GM21423 (cell line): ENCODE data around the gene FBXL16.
"Not testable (repeated sequence)": the region's sequence is repeated elsewhere in the genome, so short reads cannot be mapped to it uniquely, and the experiment has no call there.

Experiments
- ATAC-seq: cut with Tn5 transposase; IDR thresholded peaks from one replicate; pipeline ENCODE4 v1.9.1; 2021; ENCODE audit warnings: mild to moderate bottlenecking, moderate library complexity; ENCODE audit not compliant: unreplicated experiment

FBXL16 gene

GRCh38 chr16:723695-724094 lies 18.1 kb upstream of the FBXL16 start:
- ATAC-seq: no peak

DNA sequence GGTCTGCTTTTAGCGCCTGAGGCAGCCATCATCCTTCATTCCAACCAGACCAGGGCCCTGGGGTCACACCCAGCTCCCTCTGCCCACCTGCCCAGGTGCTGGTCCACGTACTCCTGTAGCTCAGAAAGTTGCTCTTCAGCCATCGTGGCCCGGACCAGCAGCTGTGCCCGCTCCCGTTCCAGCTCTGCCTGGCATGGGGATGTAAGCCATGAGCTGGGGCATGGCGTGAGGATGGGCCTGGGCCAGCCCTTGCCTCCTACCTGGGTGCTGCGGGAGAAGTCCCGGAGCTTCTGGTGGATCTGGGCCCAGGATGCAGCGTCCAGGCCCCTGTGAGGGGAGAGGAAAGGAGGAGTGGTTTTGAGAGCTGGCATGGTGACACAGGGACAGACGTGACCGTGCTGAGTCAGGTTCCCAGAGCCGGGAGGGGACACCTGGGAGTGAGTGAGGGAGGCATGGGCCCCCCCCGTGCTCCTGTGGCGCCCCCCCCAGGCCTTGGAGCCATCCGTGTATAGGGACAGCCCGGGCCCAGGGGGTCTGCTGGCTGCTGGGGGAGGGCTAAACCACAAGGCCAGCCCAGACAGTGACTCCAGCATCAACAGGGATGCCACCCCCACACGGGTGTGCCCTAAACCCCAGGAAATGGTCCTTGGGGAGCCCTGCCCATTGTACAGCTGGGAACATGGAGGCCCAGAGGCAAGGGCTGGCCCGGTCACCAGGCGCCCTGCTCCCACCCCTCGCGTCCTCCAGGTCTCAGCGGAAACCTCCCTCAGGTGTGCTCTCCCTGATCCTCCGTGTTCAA lies 17.4 kb upstream of the FBXL16 start:
- ATAC-seq: no peak

DNA sequence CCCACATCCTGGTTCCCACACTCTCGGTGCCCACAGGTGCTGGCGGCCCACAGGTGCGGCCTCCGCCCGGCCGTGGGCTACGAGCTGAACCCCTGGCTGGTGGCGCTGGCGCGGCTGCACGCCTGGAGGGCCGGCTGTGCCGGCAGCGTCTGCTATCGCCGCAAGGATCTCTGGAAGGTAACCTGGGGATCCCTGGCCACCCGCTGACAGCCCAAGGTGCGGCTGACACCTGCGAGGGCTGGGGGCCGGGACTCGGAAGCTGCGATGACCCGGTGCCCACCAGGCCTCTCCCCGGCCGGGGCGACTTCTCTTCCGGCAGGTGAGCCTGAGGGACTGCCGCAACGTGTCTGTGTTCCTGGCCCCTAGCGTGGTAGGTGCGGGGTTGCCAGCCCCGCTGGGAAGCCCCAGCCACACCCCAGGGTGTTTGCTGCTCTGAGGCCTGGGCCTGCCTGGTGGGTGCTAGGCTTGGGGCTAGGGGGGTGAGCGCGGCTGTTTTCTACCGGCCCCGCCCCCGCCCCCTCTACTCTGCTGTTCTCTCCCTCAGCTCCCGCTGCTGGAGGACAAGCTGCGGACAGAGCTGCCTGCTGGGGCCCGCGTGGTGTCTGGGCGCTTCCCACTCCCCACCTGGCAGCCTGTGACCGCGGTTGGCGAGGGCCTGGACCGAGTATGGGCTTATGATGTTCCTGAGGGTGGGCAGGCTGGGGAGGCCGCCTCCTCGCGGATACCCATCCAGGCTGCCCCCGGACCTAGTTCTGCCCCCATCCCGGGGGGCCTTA lies 16.4 kb upstream of the FBXL16 start:
- ATAC-seq: no peak

- peak; percentile 67 for ATAC-seq
Observed at GRCh38 chr16:720990-721764, 15.6 kb upstream of the FBXL16 start, which contains the start of gene ANTKMT. TSS of gene ANTKMT (plus strand) at chr16:721146. CDS start at chr16:721275, 129 bp downstream.

DNA sequence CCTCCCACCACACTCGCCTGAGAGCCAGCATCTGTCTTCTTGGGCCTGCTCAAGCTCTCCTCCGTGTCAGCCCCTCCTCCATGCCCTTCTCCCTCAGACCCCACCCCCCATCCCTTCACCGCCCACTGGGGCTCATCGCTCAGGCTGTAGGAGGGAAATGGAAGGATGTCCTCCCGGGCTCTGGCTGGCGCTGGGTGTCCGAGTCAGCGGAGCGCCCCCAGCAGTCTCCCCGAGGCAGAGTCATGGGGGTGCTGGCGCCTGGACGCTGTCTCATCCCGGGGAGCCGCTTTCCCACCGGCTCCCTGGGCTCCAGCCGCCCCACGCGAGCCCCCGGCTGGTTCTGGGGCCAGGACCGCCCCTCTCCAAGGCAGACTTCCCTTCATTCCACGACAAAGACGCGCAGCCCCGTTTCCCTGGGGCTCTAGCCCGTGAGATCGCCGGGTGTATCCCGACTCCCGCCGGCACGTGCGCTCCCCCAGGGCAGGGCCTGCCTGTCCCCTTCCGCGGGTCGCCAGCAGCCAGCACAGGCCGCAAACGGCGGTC lies 14.9 kb upstream of the FBXL16 start:
- ATAC-seq: peak; percentile 10

- no peak for ATAC-seq
Observed at GRCh38 chr16:719815-720446, 14.3 kb upstream of the FBXL16 start.

DNA sequence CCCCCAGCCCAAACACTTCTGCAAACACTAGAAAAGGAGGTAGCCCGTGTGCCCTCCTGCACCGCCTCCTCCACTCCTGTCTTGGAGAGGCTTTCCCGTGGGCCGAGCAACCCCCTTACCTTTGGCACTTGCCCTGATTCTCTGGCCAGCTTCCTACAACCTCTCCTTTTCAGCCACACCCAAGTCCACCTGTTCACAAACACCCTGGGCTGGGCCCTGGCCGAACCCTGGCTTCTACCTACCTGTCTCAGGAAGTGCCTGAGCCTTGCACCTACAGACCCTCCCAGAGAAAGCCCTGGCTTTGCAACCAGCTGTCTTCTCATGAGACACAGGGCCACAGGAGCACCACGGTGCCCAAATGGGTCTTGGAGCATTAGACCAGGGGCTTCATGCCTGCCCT lies 13.3 kb upstream of the FBXL16 start:
- ATAC-seq: no peak

DNA sequence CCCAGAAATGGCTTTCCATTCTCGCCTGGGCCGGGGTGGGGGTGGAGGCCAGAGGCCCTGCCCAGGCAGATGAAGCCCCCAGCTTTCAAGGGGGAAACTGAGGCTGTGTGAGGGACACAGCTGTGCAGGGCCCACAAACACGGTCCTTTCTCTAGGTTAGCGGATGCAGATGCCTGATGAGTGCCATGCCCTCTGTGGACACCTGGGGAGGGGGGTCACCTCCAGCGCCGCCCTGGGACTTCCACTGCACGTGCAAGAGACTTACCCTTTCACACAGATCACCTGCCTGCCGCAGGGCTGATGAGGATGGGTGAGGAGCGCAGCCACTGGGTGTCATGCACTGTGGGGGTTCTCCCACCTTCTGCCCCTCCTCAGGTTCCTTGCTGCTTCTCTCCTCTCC lies 12.8 kb upstream of the FBXL16 start:
- no peak for ATAC-seq

GRCh38 chr16:717450-718245 lies 12.0 kb upstream of the FBXL16 start:
- ATAC-seq: no peak

GRCh38 chr16:716768-717325 lies 11.2 kb upstream of the FBXL16 start:
- ATAC-seq: no peak

DNA sequence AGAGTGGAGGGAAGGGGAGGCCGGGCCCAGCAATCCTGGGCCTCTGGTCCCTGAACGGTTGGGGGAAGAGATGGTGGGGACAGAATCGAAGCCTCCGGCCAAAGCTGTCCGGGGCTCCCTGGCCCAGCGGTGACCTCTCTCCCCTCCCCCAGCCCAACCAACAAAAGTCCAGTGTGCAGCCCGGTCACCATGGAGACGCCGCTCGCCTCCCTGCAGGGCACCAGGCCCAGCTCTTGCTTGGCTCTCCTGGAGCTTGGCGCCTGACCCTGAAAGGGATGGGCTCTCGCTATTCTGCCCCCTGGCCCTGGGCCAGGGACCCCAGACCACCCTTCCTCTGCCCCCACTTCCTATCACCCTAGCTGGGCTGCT lies 10.6 kb upstream of the FBXL16 start:
- no peak for ATAC-seq

GRCh38 chr16:715477-716199 lies 10.0 kb upstream of the FBXL16 start:
- no peak for ATAC-seq

DNA sequence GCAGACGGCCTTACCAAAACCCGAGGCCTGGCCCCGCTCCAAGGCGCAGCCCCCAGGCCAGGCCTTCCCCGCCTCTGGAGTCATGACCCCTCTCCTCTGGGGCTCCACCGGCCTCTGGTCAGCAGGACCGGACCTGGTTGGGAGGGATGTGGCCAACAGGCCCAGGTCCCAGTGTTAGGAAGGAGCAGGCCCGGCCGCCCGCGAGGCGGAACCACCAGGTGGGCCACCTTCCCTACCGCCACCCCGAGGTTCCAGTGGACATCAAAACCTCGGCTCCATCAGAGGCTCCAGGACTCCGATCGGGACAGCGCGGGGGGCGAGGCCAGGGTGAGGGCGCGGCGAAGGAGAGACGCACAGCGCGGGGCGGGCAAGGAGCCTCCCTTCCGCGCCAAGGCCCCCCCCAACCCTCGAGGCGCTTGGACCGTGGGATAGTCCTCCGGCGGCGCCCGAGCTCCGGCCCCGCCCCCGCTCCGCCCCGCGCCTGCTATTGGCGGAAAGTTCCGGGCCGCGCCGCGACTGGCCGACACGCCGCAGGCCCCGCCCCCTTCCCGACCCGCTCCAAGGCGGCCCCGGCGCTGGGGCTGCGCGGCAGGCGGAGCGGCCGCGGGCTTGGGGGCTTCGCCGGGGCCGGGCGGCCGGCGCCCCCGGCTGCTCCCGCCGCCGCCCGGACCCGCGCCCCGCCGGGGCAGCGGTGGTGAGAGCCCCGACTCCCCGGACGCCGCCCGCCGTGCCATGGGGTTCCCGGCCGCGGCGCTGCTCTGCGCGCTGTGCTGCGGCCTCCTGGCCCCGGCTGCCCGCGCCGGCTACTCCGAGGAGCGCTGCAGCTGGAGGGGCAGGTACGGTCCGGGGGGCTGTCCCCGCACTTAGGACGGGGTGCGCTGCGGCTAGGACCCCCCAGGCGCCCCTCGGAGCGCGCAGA lies 9.2 kb upstream of the FBXL16 start, which contains the start of gene METRN:
TSS of gene METRN (plus strand) at position 561 of the 919 bp plus-strand sequence. CDS start at position 733, 172 bp downstream.
- ATAC-seq: peak; percentile 70

GRCh38 chr16:714079-714478 lies 8.5 kb upstream of the FBXL16 start:
- ATAC-seq: no peak

DNA sequence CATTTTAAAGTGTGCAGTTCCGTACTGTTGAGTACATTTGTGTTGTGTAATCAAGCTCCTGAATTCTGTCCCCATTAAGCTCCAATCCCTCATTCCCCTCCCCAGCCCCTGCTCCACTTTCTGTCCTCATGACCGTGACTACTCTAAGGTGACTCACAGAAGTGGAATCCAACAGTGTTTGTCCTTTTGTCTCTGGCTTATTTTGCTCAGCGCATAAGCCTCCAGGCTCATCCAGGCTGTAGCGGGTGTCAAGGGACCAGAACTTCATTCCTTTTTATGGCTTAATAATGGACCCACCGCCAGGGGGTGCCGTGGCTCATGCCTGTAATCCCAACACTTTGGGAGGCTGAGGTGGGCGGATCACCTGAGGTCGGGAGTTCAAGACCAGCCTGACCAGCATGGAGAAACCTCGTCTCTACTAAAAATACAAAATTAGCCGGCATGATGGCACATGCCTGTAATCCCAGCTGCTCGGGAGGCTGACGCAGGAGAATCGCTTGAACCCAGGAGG lies 7.2 kb upstream of the FBXL16 start:
- ATAC-seq: not testable (repeated sequence)

GRCh38 chr16:711548-712320 lies 6.1 kb upstream of the FBXL16 start:
- no peak for ATAC-seq

DNA sequence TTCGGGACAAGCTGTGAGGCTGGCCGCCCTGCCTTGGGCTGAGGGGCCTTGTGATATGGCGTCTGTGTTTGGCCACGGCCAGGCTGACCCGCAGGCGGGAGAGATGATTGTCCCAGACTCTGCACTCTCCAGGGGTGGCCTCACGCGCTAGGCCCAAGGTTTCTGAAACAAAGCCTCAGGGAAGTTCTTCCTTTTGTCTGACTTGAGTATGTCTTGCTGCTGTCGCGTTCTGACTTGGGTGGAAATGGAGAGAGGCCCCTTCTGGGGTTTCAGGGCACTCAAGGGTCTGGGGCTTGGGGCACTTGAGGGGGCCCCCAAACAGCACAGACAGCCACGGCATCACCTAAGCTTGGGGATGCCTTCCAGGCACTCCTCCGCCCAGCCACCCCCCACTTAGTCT lies 5.5 kb upstream of the FBXL16 start:
- ATAC-seq: no peak
